SK-N-DZ (cell line): ENCODE results near the gene THSD8.
A peak's percentile ranks its signal among the peaks of the same experiment; 100 is the strongest.
"Not testable (repeated sequence)": the region's sequence is repeated elsewhere in the genome, so short reads cannot be mapped to it uniquely, and the experiment has no call there.

Experiments
- DNase-seq: peaks from one replicate; pipeline ENCODE4 v3.0.0-alpha.2; 2015; ENCODE audit warnings: low spot score

The THSD8 gene

GRCh38 chr19:12792051-12792852, 9.6 kb upstream of the THSD8 start:
- peak; percentile 74 for DNase-seq

- DNase-seq: no peak
Measured at GRCh38 chr19:12792853-12793289, 9.0 kb upstream of the THSD8 start.

GRCh38 chr19:12793290-12794195, 8.3 kb upstream of the THSD8 start:
- DNase-seq: peak; percentile 89

- no peak for DNase-seq
Measured at GRCh38 chr19:12794196-12794941, 7.5 kb upstream of the THSD8 start.

- DNase-seq: no peak
Measured at GRCh38 chr19:12794971-12795381, 6.9 kb upstream of the THSD8 start.

GRCh38 chr19:12796146-12797071, 5.5 kb upstream of the THSD8 start:
- DNase-seq: peak; percentile 83

GRCh38 chr19:12797141-12797587, 4.7 kb upstream of the THSD8 start:
- DNase-seq: no peak

GRCh38 chr19:12797607-12798006, 4.3 kb upstream of the THSD8 start:
- DNase-seq: not testable (repeated sequence)

- DNase-seq: no peak
Measured at GRCh38 chr19:12799742-12800465, 2.0 kb upstream of the THSD8 start.

- DNase-seq: no peak
Measured at GRCh38 chr19:12800466-12800770, 1.5 kb upstream of the THSD8 start.

- DNase-seq: no peak
Measured at GRCh38 chr19:12800923-12801465, 875 bp upstream of the THSD8 start.

GRCh38 chr19:12802267-12803106, 618 bp downstream of the THSD8 start:
- no peak for DNase-seq

GRCh38 chr19:12804051-12804450, 2.2 kb downstream of the THSD8 start:
- DNase-seq: no peak

- peak; percentile 90 for DNase-seq
Measured at GRCh38 chr19:12806242-12807081, 4.6 kb downstream of the THSD8 start, which contains the start of gene RNASEH2A. Gene RNASEH2A, plus strand, starts transcription at chr19:12806584. Its CDS starts 90 bp downstream, at chr19:12806674.

GRCh38 chr19:12815088-12815487, 13.2 kb downstream of the THSD8 start:
- DNase-seq: no peak

- DNase-seq: not testable (repeated sequence)
Measured at GRCh38 chr19:12817188-12817587, 15.3 kb downstream of the THSD8 start.

GRCh38 chr19:12817810-12818209, 15.9 kb downstream of the THSD8 start:
- not testable (repeated sequence) for DNase-seq

GRCh38 chr19:12821761-12822160, 19.9 kb downstream of the THSD8 start:
- no peak for DNase-seq
